Inflammatory macrophage treated with lipopolysaccharide for 4 hours (primary cell): ENCODE measurements around the gene TP53INP2.
A peak's percentile ranks its signal among the peaks of the same experiment; 100 is the strongest.
"Not testable (repeated sequence)": the region's sequence is repeated elsewhere in the genome, so short reads cannot be mapped to it uniquely, and the experiment has no call there.

Experiments
- DNase-seq: peaks from one replicate; pipeline ENCODE4 v3.0.0-alpha.2; 2020

Gene TP53INP2

GRCh38 chr20:34705397-34706301 lies 1.5 kb downstream of the TP53INP2 start:
- peak; percentile 30 for DNase-seq

GRCh38 chr20:34706302-34706875 lies 2.2 kb downstream of the TP53INP2 start:
- no peak for DNase-seq

- DNase-seq: no peak
These were observed 3.0 kb downstream of the TP53INP2 start for GRCh38 chr20:34706912-34707784.

- peak; percentile 27 for DNase-seq
These were observed 4.5 kb downstream of the TP53INP2 start for GRCh38 chr20:34708621-34709043.

GRCh38 chr20:34709044-34709830 lies 5.1 kb downstream of the TP53INP2 start:
- peak; percentile 50 for DNase-seq

- DNase-seq: no peak
These were observed 5.9 kb downstream of the TP53INP2 start for GRCh38 chr20:34709831-34710567.

GRCh38 chr20:34710568-34710839 lies 6.4 kb downstream of the TP53INP2 start:
- DNase-seq: no peak

- DNase-seq: peak; percentile 13
These were observed 6.9 kb downstream of the TP53INP2 start for GRCh38 chr20:34710861-34711574.

GRCh38 chr20:34711813-34712430 lies 7.8 kb downstream of the TP53INP2 start:
- no peak for DNase-seq

- DNase-seq: no peak
These were observed 8.5 kb downstream of the TP53INP2 start for GRCh38 chr20:34712525-34713192.

- peak; percentile 67 for DNase-seq
These were observed 9.2 kb downstream of the TP53INP2 start for GRCh38 chr20:34713194-34713943.

- DNase-seq: not testable (repeated sequence)
These were observed 9.9 kb downstream of the TP53INP2 start for GRCh38 chr20:34713944-34714515.

- no peak for DNase-seq
These were observed 11.2 kb downstream of the TP53INP2 start for GRCh38 chr20:34715384-34715783.

- no peak for DNase-seq
These were observed 12.7 kb downstream of the TP53INP2 start for GRCh38 chr20:34716921-34717229.

GRCh38 chr20:34717230-34718095 lies 13.3 kb downstream of the TP53INP2 start:
- DNase-seq: no peak

- DNase-seq: not testable (repeated sequence)
These were observed 15.3 kb downstream of the TP53INP2 start for GRCh38 chr20:34719242-34720017.

- DNase-seq: no peak
These were observed 16.1 kb downstream of the TP53INP2 start for GRCh38 chr20:34720266-34720665.
